ENCODE measurements around the gene TNFSF13.

Gene TNFSF13

GRCh38 chr17:7575481-7575883 is 16.9 kb downstream of the TNFSF13 start:
- DNase-seq (ENCODE audit: low spot score): no peak

DNA sequence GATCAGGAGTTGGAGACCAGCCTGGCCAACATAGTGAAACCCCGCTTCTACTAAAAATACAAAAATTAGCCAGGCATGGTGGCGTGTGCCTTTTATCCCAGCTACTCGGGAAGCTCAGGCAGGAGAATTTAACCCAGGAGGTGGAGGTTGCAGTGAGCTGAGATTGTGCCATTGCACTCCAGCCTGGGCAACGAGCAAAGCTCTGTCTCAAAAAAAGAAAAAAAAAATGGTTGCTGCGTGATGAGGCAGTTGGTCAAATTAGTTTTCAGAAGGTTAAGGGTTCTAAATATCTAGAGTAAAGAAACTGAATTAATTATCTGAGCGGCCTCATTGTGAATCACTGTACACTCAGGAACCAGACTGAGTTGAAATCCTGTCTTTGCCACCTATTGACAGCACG is 17.4 kb downstream of the TNFSF13 start:
- DNase-seq (ENCODE audit: low spot score): no peak

GRCh38 chr17:7576432-7576937 is 17.9 kb downstream of the TNFSF13 start:
- DNase-seq (ENCODE audit: low spot score): no peak

- DNase-seq (ENCODE audit: low spot score): no peak
Observed at GRCh38 chr17:7577327-7578199, 19.0 kb downstream of the TNFSF13 start.

DNA sequence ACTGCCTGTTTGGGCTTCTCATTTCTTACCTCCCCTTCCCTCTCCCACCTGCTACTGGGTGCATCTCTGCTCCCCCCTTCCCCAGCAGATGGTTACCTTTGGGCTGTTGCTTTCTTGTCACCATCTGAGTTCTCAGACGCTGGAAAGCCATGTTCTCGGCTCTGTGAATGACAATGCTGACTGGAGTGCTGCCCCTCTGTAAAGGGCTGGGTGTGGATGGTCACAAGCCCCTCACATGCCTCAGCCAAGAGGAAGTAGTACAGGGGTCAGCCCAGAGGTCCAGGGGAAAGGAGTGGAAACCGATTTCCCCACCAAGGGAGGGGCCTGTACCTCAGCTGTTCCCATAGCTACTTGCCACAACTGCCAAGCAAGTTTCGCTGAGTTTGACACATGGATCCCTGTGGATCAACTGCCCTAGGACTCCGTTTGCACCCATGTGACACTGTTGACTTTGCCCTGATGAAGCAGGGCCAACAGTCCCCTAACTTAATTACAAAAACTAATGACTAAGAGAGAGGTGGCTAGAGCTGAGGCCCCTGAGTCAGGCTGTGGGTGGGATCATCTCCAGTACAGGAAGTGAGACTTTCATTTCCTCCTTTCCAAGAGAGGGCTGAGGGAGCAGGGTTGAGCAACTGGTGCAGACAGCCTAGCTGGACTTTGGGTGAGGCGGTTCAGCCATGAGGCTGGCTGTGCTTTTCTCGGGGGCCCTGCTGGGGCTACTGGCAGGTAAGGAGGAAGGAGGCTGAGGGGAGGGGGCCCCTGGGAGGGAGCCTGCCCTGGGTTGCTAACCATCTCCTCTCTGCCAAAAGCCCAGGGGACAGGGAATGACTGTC is 20.7 kb downstream of the TNFSF13 start, which contains the start of gene CD68:
Gene CD68, plus strand, starts transcription at position 638 of the 833 bp plus-strand sequence. Its CDS starts 40 bp downstream, at position 678.
- DNase-seq (ENCODE audit: low spot score): peak; percentile 87

- no peak for DNase-seq (ENCODE audit: low spot score)
Observed at GRCh38 chr17:7579834-7580603, 21.5 kb downstream of the TNFSF13 start.

- DNase-seq (ENCODE audit: low spot score): no peak
Observed at GRCh38 chr17:7580604-7581575, 22.3 kb downstream of the TNFSF13 start.

GRCh38 chr17:7582396-7583252 is 24.1 kb downstream of the TNFSF13 start:
- DNase-seq (ENCODE audit: low spot score): no peak

GRCh38 chr17:7583253-7584109 is 24.9 kb downstream of the TNFSF13 start, which contains the start of gene MPDU1:
TSS of gene MPDU1 (plus strand) at chr17:7583852. CDS start at chr17:7583863, 11 bp downstream.
- peak; percentile 86 for DNase-seq (ENCODE audit: low spot score)

GRCh38 chr17:7586673-7587419 is 28.3 kb downstream of the TNFSF13 start:
- no peak for DNase-seq (ENCODE audit: low spot score)

GRCh38 chr17:7587420-7588151 is 29.0 kb downstream of the TNFSF13 start:
- no peak for DNase-seq (ENCODE audit: low spot score)

- no peak for DNase-seq (ENCODE audit: low spot score)
Observed at GRCh38 chr17:7588553-7589203, 30.1 kb downstream of the TNFSF13 start.

GRCh38 chr17:7589204-7589868 is 30.8 kb downstream of the TNFSF13 start:
- no peak for DNase-seq (ENCODE audit: low spot score)

DNA sequence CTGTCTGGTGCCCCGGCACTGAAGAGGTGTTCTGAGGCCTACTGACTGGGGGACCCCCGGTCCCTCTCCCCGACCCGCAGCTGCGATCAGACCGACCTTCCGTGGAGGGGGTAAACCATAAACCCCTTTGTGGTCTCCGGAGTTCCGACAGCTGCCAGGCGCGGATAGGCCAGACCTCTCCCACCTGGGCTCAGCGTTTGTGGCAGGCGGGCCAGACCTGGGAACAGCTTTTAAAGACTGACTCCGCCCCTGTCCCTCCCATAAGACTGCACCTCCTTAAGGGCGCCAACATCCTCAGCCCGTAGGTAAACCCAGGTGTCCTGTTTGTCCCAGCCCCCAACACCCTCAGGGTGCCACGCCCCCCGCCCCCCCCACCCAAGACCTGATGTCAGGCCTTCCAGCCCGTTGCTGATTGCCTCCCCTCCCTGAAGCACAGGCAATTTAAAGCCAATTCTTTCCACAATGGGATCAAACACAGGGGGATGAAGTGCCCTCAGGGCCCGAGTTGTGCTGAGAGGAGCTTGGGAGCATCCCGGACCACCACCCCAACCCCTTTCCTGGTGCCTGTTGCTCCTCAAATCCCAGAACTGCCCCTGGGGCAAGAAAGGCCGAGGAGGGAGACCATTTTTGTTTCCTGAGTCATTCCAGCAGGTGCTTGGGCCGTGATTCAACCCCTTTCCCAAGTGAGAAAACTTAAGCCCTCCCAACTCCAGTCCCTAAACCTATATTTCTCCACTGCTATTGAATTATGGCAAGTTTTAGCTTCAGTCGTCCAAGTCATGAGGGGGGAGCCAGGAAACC is 31.5 kb downstream of the TNFSF13 start, which contains the start of gene SOX15:
Gene SOX15, minus strand, starts transcription at position 204 of the 801 bp plus-strand sequence. CDS start 418 bp downstream, outside the sequence.
- DNase-seq (ENCODE audit: low spot score): no peak

DNA sequence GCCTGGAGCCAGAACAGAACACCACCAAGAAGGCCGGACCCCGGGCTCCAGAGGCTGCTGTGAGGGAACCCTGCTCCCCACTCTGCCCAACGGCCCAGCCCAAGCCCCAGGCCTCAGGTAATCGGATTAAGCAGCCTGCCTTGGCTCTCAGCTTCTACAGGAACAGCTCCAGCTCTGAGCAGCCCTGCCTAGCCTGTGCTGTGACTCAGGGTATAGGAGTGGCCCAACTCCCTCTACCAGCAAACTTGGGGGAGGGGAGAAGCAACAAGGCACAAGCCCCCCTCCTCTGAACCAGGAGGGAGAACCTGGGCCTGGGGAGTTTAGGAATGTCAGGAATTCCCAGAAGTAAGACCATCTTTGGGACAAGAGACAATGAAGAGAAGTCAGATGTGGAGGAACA is 32.2 kb downstream of the TNFSF13 start:
- DNase-seq (ENCODE audit: low spot score): no peak

All from NAMALWA (cell line).